Peyer's patch (tissue), 4 donors: Measurements from ENCODE around the gene MMP24. TPM values are rescaled to one million over a fixed set of nuclear protein-coding genes. Genes with fewer than 3 reads are reported as not detected.

Experiments
- DNase-seq, 3 donors: peaks; one replicate each; pipeline ENCODE4 v3.0.0-alpha.2; 2017 to 2019
- H3K27ac ChIP-seq, 4 donors: fragments of 200-600 bp; sonication (generic); one replicate each; pipeline ENCODE4 v1.5.1; 2016 to 2019
- H3K27me3 ChIP-seq, 2 donors: fragments of 200-600 bp; sonication (generic); one replicate each; pipeline ENCODE4 v1.5.1; 2019
- H3K36me3 ChIP-seq, 3 donors: fragments of 200-600 bp; sonication (generic); one replicate each; pipeline ENCODE4 v1.5.1; 2016 to 2019
- H3K4me1 ChIP-seq, 4 donors: fragments of 200-600 bp; sonication (generic); one replicate each; pipeline ENCODE4 v1.5.1; 2016 to 2019
- H3K4me3 ChIP-seq, 4 donors: fragments of 200-600 bp; sonication (generic); 1 replicate in 3 of 4; 2 replicates in 1 of 4; pipeline ENCODE4 v1.5.1; 2016 to 2019; ENCODE audit warnings: mild to moderate bottlenecking in 1 of 4
- H3K9me3 ChIP-seq, 4 donors: fragments of 200-600 bp; sonication (generic); one replicate each; pipeline ENCODE4 v1.5.1; 2016 to 2019; ENCODE audit warnings: mild to moderate bottlenecking in 1 of 4
- CTCF ChIP-seq, 6 experiments: fragments of 450-650 bp in 4 of 6; fragments of 200-600 bp in 2 of 6; sonication (generic) in 1 of 6; IDR thresholded peaks; one replicate each; pipeline ENCODE4 v1.5.1; 2017 to 2019; ENCODE audit warnings: antibody characterized with exemption in 6 of 6, mild to moderate bottlenecking in 3 of 6, moderate library complexity in 1 of 6
- POLR2A ChIP-seq, 2 donors: fragments of 450-650 bp; IDR thresholded peaks; one replicate each; pipeline ENCODE4 v1.5.1; 2017; ENCODE audit warnings: antibody characterized with exemption in 2 of 2, mild to moderate bottlenecking in 2 of 2, moderate library complexity in 2 of 2
- total RNA-seq, 4 donors: library from RNA; depleted of rRNA; stranded (reverse); fragments of >200 nt; gene quantifications; one replicate each; pipeline ENCODE4 v1.1.0, GENCODE V29; 2016

MMP24 gene
- total RNA-seq, 4 donors from 2014 or later, result 0.70 to 2.7 (median 1.3) TPM; not detected in 1

- H3K4me3 ChIP-seq, result no peak overlapping the region
- no peaks in the 10 kb centered on the region for H3K9me3 ChIP-seq
- no peak for TF ChIP-seq CTCF (IDR thresholded peaks at IDR 0.05)
- no peak for TF ChIP-seq POLR2A (IDR thresholded peaks at IDR 0.05)
- H3K27me3 ChIP-seq, result no peaks in the 10 kb centered on the region
- peaks cover 5 to 32% (median 20%) of the 10 kb centered on the region in 4 donors for H3K4me1 ChIP-seq
- DNase-seq, result no peak
- no peak overlapping the region for H3K27ac ChIP-seq
- H3K36me3 ChIP-seq, result peaks cover 0 to 28% (median 0%) of the 10 kb centered on the region in 3 donors
These were observed 55.1 kb downstream of the MMP24 start for GRCh38 chr20:35281506-35282101.

- H3K9me3 ChIP-seq, result no peaks in the 10 kb centered on the region
- H3K4me3 ChIP-seq, result peak overlapping the region; percentile 78 to 95 (median 89)
- H3K4me1 ChIP-seq, result peaks cover 5 to 27% (median 14%) of the 10 kb centered on the region in 4 donors
- peak overlapping the region; percentile 82 to 90 (median 85) for H3K27ac ChIP-seq
- no peaks in the 10 kb centered on the region for H3K27me3 ChIP-seq
- H3K36me3 ChIP-seq, result peaks cover 0 to 26% (median 0%) of the 10 kb centered on the region in 3 donors
- TF ChIP-seq CTCF (IDR thresholded peaks at IDR 0.05), result no peak
- peak in 1 of 2 donors; percentile 39 for TF ChIP-seq POLR2A (IDR thresholded peaks at IDR 0.05)
- no peak for DNase-seq
These were observed 57.2 kb downstream of the MMP24 start for GRCh38 chr20:35283441-35284266.

- Histone ChIP-seq H3K9me3 (no peaks in the 10 kb centered on the region), H3K36me3 (peaks cover 0 to 19% (median 0%) of the 10 kb centered on the region in 3 donors), H3K4me3 (peak within 1 kb of the TSS; percentile 78 to 95 (median 89)), H3K27me3 (no peaks in the 10 kb centered on the region), H3K4me1 (peaks cover 5 to 27% (median 14%) of the 10 kb centered on the region in 4 donors), H3K27ac (peak within 1 kb of the TSS; percentile 82 to 90 (median 85))
- TF ChIP-seq POLR2A (IDR thresholded peaks at IDR 0.05) (peak; percentile 47 to 69), CTCF (IDR thresholded peaks at IDR 0.05) (no peak)
- DNase-seq, result peak; percentile 76 to 91 (median 87)
These were observed 57.9 kb downstream of the MMP24 start, which contains the start of gene EIF6 for GRCh38 chr20:35284267-35284991. TSS of gene EIF6 (minus strand) at chr20:35284772. CDS start at chr20:35284487, 285 bp downstream.

- Histone ChIP-seq H3K27me3 (no peaks in the 10 kb centered on the region), H3K27ac (peak overlapping the region; percentile 82 to 90 (median 85)), H3K9me3 (no peaks in the 10 kb centered on the region), H3K36me3 (peaks cover 0 to 11% (median 0%) of the 10 kb centered on the region in 3 donors), H3K4me1 (peaks cover 5 to 27% (median 14%) of the 10 kb centered on the region in 4 donors), H3K4me3 (peak overlapping the region; percentile 78 to 95 (median 89))
- TF ChIP-seq POLR2A (IDR thresholded peaks at IDR 0.05), result no peak
- no peak for TF ChIP-seq CTCF (IDR thresholded peaks at IDR 0.05)
- no peak for DNase-seq
These were observed 58.7 kb downstream of the MMP24 start for GRCh38 chr20:35284992-35285805.

- peak overlapping the region in 2 of 4 donors; percentile 85 to 90 for H3K27ac ChIP-seq
These were observed 59.3 kb downstream of the MMP24 start for GRCh38 chr20:35285806-35286076.

More at GRCh38 chr20:35285806-35286076, 59.3 kb downstream of the MMP24 start:
- H3K9me3 ChIP-seq, result no peaks in the 10 kb centered on the region
- peaks cover 0 to 6% (median 0%) of the 10 kb centered on the region in 3 donors for H3K36me3 ChIP-seq
- no peak for TF ChIP-seq CTCF (IDR thresholded peaks at IDR 0.05)
- TF ChIP-seq POLR2A (IDR thresholded peaks at IDR 0.05), result no peak
- no peak overlapping the region for H3K4me3 ChIP-seq
- no peak for DNase-seq
- no peaks in the 10 kb centered on the region for H3K27me3 ChIP-seq
- peaks cover 5 to 27% (median 14%) of the 10 kb centered on the region in 4 donors for H3K4me1 ChIP-seq
